K562 (cell line): ENCODE data around the gene PIGQ. TPM values are rescaled to one million over a fixed set of nuclear protein-coding genes. Genes with fewer than 3 reads are reported as not detected.

Experiments used
- CREB1 ChIP-seq, 2 experiments: sonication (generic) in 1 of 2; formaldehyde crosslinking in 1 of 2; IDR thresholded peaks; 2 replicates each; pipeline versions ENCODE4 v1.6.1 to v1.8.0; 2012 to 2022; ENCODE audit warnings: inconsistent platforms in 1 of 2, mild to moderate bottlenecking in 1 of 2, missing genetic modification reagents in 1 of 2, moderate library complexity in 1 of 2
- HNRNPLL ChIP-seq: fragments of 200-400 bp; formaldehyde crosslinking; IDR thresholded peaks from 2 replicates; pipeline ENCODE4 v1.6.1; 2017; ENCODE audit warnings: low read length, low read depth, mild to moderate bottlenecking; ENCODE audit not compliant: poor library complexity, severe bottlenecking
- KDM5B ChIP-seq: fragments of 200-600 bp; sonication (generic); IDR thresholded peaks from 2 replicates; pipeline ENCODE4 v1.6.1; 2012; ENCODE audit warnings: low read depth, mild to moderate bottlenecking, moderate library complexity, low read length, control low read depth, inconsistent platforms; ENCODE audit not compliant: insufficient replicate concordance
- NEUROD1 ChIP-seq: fragments of 150-350 bp; IDR thresholded peaks from 2 replicates; pipeline ENCODE4 v1.6.1; 2014; ENCODE audit warnings: borderline replicate concordance, low read length, low read depth; ENCODE audit not compliant: partially characterized antibody
- POLR2B ChIP-seq: fragments of 450-650 bp; IDR thresholded peaks from 2 replicates; pipeline ENCODE4 v1.6.1; 2018; ENCODE audit warnings: low read depth; ENCODE audit not compliant: partially characterized antibody
- SAP30 ChIP-seq: fragments of 200-600 bp; sonication (generic); IDR thresholded peaks from 2 replicates; pipeline ENCODE4 v1.6.1; 2012; ENCODE audit warnings: borderline replicate concordance, low read depth, mild to moderate bottlenecking, moderate library complexity, low read length, control low read depth, inconsistent platforms; ENCODE audit not compliant: insufficient read depth, poor library complexity, severe bottlenecking
- SUPT5H ChIP-seq: fragments of 450-650 bp; IDR thresholded peaks from 2 replicates; pipeline ENCODE4 v1.6.1; 2016
- ZNF124 ChIP-seq: sonication (generic); formaldehyde crosslinking; IDR thresholded peaks from 2 replicates; pipeline ENCODE4 v1.8.1; 2022; ENCODE audit warnings: missing genetic modification reagents
- ZNF431 ChIP-seq: sonication (generic); formaldehyde crosslinking; IDR thresholded peaks from 2 replicates; pipeline ENCODE4 v1.8.0; 2022; ENCODE audit warnings: mild to moderate bottlenecking, missing genetic modification reagents
- polyA plus RNA-seq, 8 experiments: library from polyadenylated mRNA; depleted of rRNA in 4 of 8; stranded (reverse) in 5 of 8; unstranded in 3 of 8; fragments of >200 nt; fragmentation: Nextera tagmentation in 2 of 8; fragmentation: Illumina TruSeq in 1 of 8; extraction: Ambion mirVana in 2 of 8; extraction: Trizol in 1 of 8; gene quantifications; 2 replicates each; pipeline versions ENCODE4 v1.2.1 to v1.2.3, GENCODE V29; 2011 to 2014; ENCODE audit warnings: inconsistent platforms in 1 of 8, missing spikeins in 1 of 8
- total RNA-seq, 7 experiments: library from RNA; depleted of rRNA in 6 of 7; stranded (reverse); fragments of >200 nt in 6 of 7; fragmentation: Illumina TruSeq in 2 of 7; extraction: Trizol in 2 of 7; gene quantifications; 2 replicates each; pipeline versions ENCODE4 v1.2.1 to v1.2.3, GENCODE V29; 2011 to 2021; ENCODE audit warnings: low replicate concordance in 1 of 7
- TF ChIP-seq, protein P1 (sequence below): fragments of 200-800 bp; sonication (Bioruptor generic); IDR thresholded peaks from 2 replicates; pipeline ENCODE4 v1.6.1; 2017; ENCODE audit warnings: missing genetic modification characterization, missing compliant biosample characterization
- TF ChIP-seq, protein P2 (sequence below): fragments of 450-650 bp; IDR thresholded peaks from 2 replicates; pipeline ENCODE4 v1.6.1; 2016; ENCODE audit warnings: borderline replicate concordance
- TF ChIP-seq, protein P3 (sequence below), 2 experiments: fragments of 450-650 bp; IDR thresholded peaks; 2 replicates each; pipeline ENCODE4 v1.6.1; 2018; ENCODE audit warnings: mild to moderate bottlenecking in 2 of 2, low read depth in 1 of 2; ENCODE audit not compliant: partially characterized antibody in 2 of 2
- TF ChIP-seq, protein P4 (sequence below): sonication (generic); formaldehyde crosslinking; IDR thresholded peaks from 2 replicates; pipeline ENCODE4 v1.8.0; 2022; ENCODE audit warnings: missing genetic modification reagents, mild to moderate bottlenecking, borderline replicate concordance
- TF ChIP-seq, protein P5 (sequence below): sonication (generic); formaldehyde crosslinking; IDR thresholded peaks from 2 replicates; pipeline ENCODE4 v1.8.1; 2023; ENCODE audit warnings: mild to moderate bottlenecking, missing genetic modification reagents, moderate library complexity

The PIGQ gene
- total and polyA plus RNA-seq, 9 of the 15 experiments (the other 6 are each of a cell fraction or from before 2014, with no cell fraction given), result 0.20 to 49.6 (median 11.7) TPM

DNA sequence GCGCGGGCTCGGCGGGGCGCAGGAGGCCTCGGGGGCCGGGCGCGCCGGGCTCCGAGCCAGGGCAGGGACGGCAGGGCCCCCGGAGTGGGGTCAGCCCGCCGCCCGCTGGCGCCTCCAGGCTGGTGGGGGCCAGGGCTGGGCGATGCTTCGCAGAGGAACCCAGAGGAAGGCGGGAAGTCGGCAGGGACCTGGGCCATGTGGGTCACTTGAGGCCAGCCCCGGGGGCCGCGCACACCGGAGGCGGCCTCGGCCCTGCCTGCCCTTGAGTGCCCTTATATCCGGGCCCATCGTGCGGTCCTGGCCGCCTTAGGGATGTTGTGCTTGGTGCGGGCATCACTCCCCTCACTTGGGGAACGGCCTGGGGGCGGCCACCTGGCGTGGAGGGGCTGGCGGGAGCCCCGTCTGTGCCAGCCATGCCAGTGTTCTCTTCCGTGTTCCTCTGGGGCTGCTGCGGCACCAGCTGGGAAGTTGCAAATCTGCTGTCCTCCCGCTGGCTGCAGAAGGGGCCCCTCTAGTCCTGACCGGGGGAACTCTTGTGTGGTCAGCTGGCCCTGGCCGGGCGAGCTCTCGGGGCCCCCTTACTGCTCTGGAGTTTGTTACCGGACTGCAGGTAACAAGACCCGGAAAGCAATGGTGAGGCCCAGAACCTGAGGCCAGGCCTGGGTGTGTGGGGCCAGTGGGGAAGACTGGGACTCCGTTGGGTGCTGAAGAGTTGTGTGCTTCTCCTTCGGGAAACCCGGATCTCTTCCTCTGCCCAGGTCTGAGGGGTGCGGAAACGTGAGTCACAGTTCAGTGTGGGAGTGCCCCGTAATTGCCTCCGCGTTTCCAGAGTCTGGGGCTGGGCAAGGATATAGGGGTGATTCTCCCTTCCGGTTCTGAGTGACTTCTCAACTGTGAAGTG lies 41.4 kb upstream of the PIGQ start (continued):
- TF ChIP-seq, protein P1, sequence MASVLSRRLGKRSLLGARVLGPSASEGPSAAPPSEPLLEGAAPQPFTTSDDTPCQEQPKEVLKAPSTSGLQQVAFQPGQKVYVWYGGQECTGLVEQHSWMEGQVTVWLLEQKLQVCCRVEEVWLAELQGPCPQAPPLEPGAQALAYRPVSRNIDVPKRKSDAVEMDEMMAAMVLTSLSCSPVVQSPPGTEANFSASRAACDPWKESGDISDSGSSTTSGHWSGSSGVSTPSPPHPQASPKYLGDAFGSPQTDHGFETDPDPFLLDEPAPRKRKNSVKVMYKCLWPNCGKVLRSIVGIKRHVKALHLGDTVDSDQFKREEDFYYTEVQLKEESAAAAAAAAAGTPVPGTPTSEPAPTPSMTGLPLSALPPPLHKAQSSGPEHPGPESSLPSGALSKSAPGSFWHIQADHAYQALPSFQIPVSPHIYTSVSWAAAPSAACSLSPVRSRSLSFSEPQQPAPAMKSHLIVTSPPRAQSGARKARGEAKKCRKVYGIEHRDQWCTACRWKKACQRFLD (CRISPR knock-in tag), result peak; percentile 46
- TF ChIP-seq, protein P2, sequence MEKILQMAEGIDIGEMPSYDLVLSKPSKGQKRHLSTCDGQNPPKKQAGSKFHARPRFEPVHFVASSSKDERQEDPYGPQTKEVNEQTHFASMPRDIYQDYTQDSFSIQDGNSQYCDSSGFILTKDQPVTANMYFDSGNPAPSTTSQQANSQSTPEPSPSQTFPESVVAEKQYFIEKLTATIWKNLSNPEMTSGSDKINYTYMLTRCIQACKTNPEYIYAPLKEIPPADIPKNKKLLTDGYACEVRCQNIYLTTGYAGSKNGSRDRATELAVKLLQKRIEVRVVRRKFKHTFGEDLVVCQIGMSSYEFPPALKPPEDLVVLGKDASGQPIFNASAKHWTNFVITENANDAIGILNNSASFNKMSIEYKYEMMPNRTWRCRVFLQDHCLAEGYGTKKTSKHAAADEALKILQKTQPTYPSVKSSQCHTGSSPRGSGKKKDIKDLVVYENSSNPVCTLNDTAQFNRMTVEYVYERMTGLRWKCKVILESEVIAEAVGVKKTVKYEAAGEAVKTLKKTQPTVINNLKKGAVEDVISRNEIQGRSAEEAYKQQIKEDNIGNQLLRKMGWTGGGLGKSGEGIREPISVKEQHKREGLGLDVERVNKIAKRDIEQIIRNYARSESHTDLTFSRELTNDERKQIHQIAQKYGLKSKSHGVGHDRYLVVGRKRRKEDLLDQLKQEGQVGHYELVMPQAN, result peak; percentile 63; the same call in 1 of the 2 replicates
- peak; percentile 71 for TF ChIP-seq SUPT5H
- peak; percentile 32; the same call in 1 of the 2 replicates for TF ChIP-seq ZNF431 (CRISPR knock-in tag)
- TF ChIP-seq ZNF124, result no peak
- TF ChIP-seq CREB1 (IDR thresholded peaks at IDR 0.05), result no peak
- TF ChIP-seq CREB1 (CRISPR knock-in tag; IDR thresholded peaks at IDR 0.05), result 0 out of 2 replicates have a peak, but pooled peaks have one; percentile 30
- TF ChIP-seq, protein P3, sequence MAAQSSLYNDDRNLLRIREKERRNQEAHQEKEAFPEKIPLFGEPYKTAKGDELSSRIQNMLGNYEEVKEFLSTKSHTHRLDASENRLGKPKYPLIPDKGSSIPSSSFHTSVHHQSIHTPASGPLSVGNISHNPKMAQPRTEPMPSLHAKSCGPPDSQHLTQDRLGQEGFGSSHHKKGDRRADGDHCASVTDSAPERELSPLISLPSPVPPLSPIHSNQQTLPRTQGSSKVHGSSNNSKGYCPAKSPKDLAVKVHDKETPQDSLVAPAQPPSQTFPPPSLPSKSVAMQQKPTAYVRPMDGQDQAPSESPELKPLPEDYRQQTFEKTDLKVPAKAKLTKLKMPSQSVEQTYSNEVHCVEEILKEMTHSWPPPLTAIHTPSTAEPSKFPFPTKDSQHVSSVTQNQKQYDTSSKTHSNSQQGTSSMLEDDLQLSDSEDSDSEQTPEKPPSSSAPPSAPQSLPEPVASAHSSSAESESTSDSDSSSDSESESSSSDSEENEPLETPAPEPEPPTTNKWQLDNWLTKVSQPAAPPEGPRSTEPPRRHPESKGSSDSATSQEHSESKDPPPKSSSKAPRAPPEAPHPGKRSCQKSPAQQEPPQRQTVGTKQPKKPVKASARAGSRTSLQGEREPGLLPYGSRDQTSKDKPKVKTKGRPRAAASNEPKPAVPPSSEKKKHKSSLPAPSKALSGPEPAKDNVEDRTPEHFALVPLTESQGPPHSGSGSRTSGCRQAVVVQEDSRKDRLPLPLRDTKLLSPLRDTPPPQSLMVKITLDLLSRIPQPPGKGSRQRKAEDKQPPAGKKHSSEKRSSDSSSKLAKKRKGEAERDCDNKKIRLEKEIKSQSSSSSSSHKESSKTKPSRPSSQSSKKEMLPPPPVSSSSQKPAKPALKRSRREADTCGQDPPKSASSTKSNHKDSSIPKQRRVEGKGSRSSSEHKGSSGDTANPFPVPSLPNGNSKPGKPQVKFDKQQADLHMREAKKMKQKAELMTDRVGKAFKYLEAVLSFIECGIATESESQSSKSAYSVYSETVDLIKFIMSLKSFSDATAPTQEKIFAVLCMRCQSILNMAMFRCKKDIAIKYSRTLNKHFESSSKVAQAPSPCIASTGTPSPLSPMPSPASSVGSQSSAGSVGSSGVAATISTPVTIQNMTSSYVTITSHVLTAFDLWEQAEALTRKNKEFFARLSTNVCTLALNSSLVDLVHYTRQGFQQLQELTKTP (IDR thresholded peaks at IDR 0.05; ENCODE audit: low read depth in 1 of 2, partially characterized antibody in 2 of 2), result peak in 1 of 2 experiments; percentile 25
- TF ChIP-seq, protein P4, sequence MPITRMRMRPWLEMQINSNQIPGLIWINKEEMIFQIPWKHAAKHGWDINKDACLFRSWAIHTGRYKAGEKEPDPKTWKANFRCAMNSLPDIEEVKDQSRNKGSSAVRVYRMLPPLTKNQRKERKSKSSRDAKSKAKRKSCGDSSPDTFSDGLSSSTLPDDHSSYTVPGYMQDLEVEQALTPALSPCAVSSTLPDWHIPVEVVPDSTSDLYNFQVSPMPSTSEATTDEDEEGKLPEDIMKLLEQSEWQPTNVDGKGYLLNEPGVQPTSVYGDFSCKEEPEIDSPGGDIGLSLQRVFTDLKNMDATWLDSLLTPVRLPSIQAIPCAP (CRISPR knock-in tag), result peak; percentile 35; the same call in 1 of the 2 replicates
- peak; percentile 23 for TF ChIP-seq SAP30
- TF ChIP-seq HNRNPLL, result peak; percentile 79
- TF ChIP-seq, protein P5, sequence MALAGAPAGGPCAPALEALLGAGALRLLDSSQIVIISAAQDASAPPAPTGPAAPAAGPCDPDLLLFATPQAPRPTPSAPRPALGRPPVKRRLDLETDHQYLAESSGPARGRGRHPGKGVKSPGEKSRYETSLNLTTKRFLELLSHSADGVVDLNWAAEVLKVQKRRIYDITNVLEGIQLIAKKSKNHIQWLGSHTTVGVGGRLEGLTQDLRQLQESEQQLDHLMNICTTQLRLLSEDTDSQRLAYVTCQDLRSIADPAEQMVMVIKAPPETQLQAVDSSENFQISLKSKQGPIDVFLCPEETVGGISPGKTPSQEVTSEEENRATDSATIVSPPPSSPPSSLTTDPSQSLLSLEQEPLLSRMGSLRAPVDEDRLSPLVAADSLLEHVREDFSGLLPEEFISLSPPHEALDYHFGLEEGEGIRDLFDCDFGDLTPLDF, result no peak
- peak; percentile 52 for TF ChIP-seq POLR2B
- peak; percentile 28 for TF ChIP-seq NEUROD1
- peak; percentile 27 for TF ChIP-seq KDM5B
